PC-9 (cell line): ENCODE measurements around the gene THSD7B. TPM values are rescaled to one million over a fixed set of nuclear protein-coding genes. Genes with fewer than 3 reads are reported as not detected.

Experiments
- BruUV-seq: library from RNA; stranded (reverse); fragments of 400-500 nt; replicated peaks from 2 replicates; lab custom pipeline; 2021; lab: Mats Ljungman, UMichigan
- CTCF ChIA-PET: fragments of 300-600 bp; sonication (Branson Sonifier 250); formaldehyde crosslinking; loops from one replicate; lab custom pipeline; 2022; ENCODE audit warnings: antibody characterized with exemption; lab: Charles Lee
- POLR2A ChIA-PET: fragments of 300-600 bp; sonication (Branson Sonifier 250); formaldehyde crosslinking; loops from one replicate; lab custom pipeline; 2022; ENCODE audit warnings: antibody characterized with exemption; ENCODE audit not compliant: unreplicated experiment; lab: Charles Lee
- DNase-seq, 2 experiments: peaks; one replicate each; pipeline versions ENCODE4 v3.0.0 to v3.0.0-alpha.2; 2015 to 2022; ENCODE audit warnings: mixed read lengths in 1 of 2
- H2AFZ ChIP-seq: fragments of 200-600 bp; sonication (generic); 2 replicates; pipeline ENCODE4 v1.8.1; 2017; ENCODE audit warnings: antibody characterized with exemption
- H3F3A ChIP-seq: fragments of 200-600 bp; sonication (generic); 2 replicates; pipeline ENCODE4 v1.8.1; 2017; ENCODE audit warnings: antibody characterized with exemption, mild to moderate bottlenecking, low read depth; ENCODE audit not compliant: insufficient read depth
- H3K27ac ChIP-seq: fragments of 200-600 bp; sonication (generic); 2 replicates; pipeline ENCODE4 v1.6.1; 2016; ENCODE audit warnings: mixed run types
- H3K27me3 ChIP-seq: fragments of 200-600 bp; sonication (generic); 2 replicates; pipeline ENCODE4 v1.6.1; 2016; ENCODE audit warnings: low read depth, mixed run types; ENCODE audit not compliant: insufficient read depth
- H3K36me3 ChIP-seq: fragments of 200-600 bp; sonication (generic); 2 replicates; pipeline ENCODE4 v1.6.1; 2016; ENCODE audit warnings: low read depth, mixed run types
- H3K4me1 ChIP-seq: fragments of 200-600 bp; sonication (generic); replicated peaks from 2 replicates; pipeline ENCODE4 v1.6.1; 2016; ENCODE audit warnings: mixed run types; ENCODE audit not compliant: insufficient read depth
- H3K4me2 ChIP-seq: fragments of 200-600 bp; sonication (generic); 2 replicates; pipeline ENCODE4 v1.6.1; 2017; ENCODE audit warnings: mixed run types
- H3K4me3 ChIP-seq: fragments of 200-600 bp; sonication (generic); 2 replicates; pipeline ENCODE4 v1.6.1; 2016; ENCODE audit warnings: mixed run types
- H3K79me2 ChIP-seq: fragments of 200-600 bp; sonication (generic); 2 replicates; pipeline ENCODE4 v1.6.1; 2017; ENCODE audit warnings: low read depth, mixed run types
- H3K9me2 ChIP-seq: fragments of 200-600 bp; sonication (generic); 2 replicates; pipeline ENCODE4 v1.8.1; 2017; ENCODE audit warnings: mild to moderate bottlenecking; ENCODE audit not compliant: insufficient read depth
- H3K9me3 ChIP-seq: fragments of 200-600 bp; sonication (generic); 2 replicates; pipeline ENCODE4 v1.8.1; 2016; ENCODE audit warnings: low read depth; ENCODE audit not compliant: insufficient read depth
- H4K20me1 ChIP-seq: fragments of 200-600 bp; sonication (generic); 2 replicates; pipeline ENCODE4 v1.8.1; 2017; ENCODE audit not compliant: insufficient read depth
- EZH2 ChIP-seq: fragments of 200-600 bp; sonication (generic); IDR thresholded peaks from 2 replicates; pipeline ENCODE4 v1.8.0; 2017; ENCODE audit warnings: antibody characterized with exemption, low read depth
- intact Hi-C: fragments of 100-400 bp; cut with micrococcal nuclease; formaldehyde crosslinking; loops from one replicate; pipeline ENCODE4 v1.10.0; 2022; ENCODE audit not compliant: unreplicated experiment
- total RNA-seq: library from RNA; stranded (reverse); gene quantifications from 2 replicates; pipeline ENCODE4 v1.2.3, GENCODE V29; 2021
- TF ChIP-seq, protein P1 (sequence below): fragments of 200-600 bp; sonication (generic); conservative IDR thresholded peaks from 2 replicates; pipeline ENCODE4 v1.6.1; 2017; ENCODE audit warnings: mixed run types, antibody characterized with exemption, mild to moderate bottlenecking, moderate library complexity

The THSD7B gene
- total RNA-seq, 1 experiment from 2014 or later = not detected

DNA sequence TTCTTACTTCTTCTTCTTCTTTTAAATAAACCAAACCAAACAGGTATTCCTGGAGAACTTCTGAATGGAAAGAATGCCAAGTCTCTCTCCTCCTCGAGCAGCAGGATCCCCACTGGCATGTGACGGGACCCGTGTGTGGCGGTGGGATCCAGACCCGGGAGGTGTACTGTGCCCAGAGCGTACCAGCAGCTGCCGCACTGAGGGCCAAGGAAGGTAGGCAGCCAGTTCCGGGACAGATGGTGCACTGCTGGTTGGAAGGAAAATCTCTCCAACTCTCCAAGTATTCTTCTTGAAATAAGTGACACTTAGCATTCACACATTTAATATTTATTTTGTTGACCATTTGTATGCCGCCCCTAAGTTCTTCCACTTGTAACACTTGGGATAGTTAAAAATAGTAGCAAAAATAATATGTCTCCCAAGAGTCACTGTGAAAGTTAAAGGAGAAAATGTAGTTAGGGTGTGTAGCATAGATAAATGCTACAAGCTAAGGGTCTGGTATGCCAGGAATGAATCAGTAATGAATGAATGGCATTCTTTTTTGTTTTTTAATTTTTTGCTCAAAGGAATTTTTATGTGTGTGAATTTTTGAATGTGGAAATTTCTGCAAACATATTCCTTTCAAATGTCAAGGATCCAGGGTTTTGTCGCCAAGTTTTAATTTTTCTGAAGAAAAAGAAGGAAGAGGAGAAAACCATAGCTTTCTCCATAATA, 349.9 kb downstream of the THSD7B start:
- intact Hi-C loops = no loop called here
- ChIA-PET CTCF (no interaction called here), POLR2A (no interaction called here)
- TF ChIP-seq, protein P1, sequence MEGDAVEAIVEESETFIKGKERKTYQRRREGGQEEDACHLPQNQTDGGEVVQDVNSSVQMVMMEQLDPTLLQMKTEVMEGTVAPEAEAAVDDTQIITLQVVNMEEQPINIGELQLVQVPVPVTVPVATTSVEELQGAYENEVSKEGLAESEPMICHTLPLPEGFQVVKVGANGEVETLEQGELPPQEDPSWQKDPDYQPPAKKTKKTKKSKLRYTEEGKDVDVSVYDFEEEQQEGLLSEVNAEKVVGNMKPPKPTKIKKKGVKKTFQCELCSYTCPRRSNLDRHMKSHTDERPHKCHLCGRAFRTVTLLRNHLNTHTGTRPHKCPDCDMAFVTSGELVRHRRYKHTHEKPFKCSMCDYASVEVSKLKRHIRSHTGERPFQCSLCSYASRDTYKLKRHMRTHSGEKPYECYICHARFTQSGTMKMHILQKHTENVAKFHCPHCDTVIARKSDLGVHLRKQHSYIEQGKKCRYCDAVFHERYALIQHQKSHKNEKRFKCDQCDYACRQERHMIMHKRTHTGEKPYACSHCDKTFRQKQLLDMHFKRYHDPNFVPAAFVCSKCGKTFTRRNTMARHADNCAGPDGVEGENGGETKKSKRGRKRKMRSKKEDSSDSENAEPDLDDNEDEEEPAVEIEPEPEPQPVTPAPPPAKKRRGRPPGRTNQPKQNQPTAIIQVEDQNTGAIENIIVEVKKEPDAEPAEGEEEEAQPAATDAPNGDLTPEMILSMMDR = no peak
- TF ChIP-seq EZH2 = no peak
- no peaks in the 10 kb centered on the region for H3K36me3 ChIP-seq
- no peaks in the 10 kb centered on the region for H3K79me2 ChIP-seq
- H4K20me1 ChIP-seq = no peaks in the 10 kb centered on the region; the same call in 1 of the 2 replicates
- no peaks in the 10 kb centered on the region for H3F3A ChIP-seq
- no TSS peak for BruUV-seq
- H2AFZ ChIP-seq = no peak overlapping the region
- DNase-seq = no peak
- no peak overlapping the region for H3K4me2 ChIP-seq
- no peak overlapping the region for H3K4me3 ChIP-seq
- peaks cover 6% of the 10 kb centered on the region; the same call in 1 of the 2 replicates for H3K27me3 ChIP-seq
- no peak overlapping the region for H3K27ac ChIP-seq
- no peaks in the 10 kb centered on the region for H3K9me2 ChIP-seq
- no peaks in the 10 kb centered on the region for H3K9me3 ChIP-seq
- no peaks in the 10 kb centered on the region for H3K4me1 ChIP-seq

DNA sequence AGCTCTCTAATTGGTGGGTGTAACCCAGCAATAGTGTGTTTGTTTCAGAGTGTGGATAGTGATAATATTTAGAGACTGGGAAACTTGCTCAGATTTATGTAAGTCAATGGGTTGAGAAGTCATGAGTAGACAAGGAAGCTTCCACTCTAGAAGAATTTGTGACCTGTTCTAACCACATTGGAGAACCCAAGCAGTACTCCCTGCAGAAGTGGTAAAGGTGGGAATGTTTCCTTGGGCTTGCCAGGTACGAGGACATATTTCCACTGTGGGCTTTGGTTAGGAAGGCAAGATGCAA, 350.4 kb downstream of the THSD7B start:
- H3K9me2 ChIP-seq = no peaks in the 10 kb centered on the region
- no peaks in the 10 kb centered on the region for H3K79me2 ChIP-seq
- ChIA-PET POLR2A (no interaction called here), CTCF (no interaction called here)
- peaks cover 6% of the 10 kb centered on the region; the same call in 1 of the 2 replicates for H3K27me3 ChIP-seq
- no peaks in the 10 kb centered on the region for H3K4me1 ChIP-seq
- H3K9me3 ChIP-seq = no peaks in the 10 kb centered on the region
- no peak overlapping the region for H3K27ac ChIP-seq
- intact Hi-C loops = no loop called here
- no peak overlapping the region for H3K4me2 ChIP-seq
- no peak overlapping the region for H3K4me3 ChIP-seq
- no peaks in the 10 kb centered on the region for H3F3A ChIP-seq
- no peaks in the 10 kb centered on the region for H3K36me3 ChIP-seq
- TF ChIP-seq EZH2 = no peak
- TF ChIP-seq, protein P1 = no peak
- no peaks in the 10 kb centered on the region; the same call in 1 of the 2 replicates for H4K20me1 ChIP-seq
- no TSS peak for BruUV-seq
- no peak for DNase-seq
- no peak overlapping the region for H2AFZ ChIP-seq

DNA sequence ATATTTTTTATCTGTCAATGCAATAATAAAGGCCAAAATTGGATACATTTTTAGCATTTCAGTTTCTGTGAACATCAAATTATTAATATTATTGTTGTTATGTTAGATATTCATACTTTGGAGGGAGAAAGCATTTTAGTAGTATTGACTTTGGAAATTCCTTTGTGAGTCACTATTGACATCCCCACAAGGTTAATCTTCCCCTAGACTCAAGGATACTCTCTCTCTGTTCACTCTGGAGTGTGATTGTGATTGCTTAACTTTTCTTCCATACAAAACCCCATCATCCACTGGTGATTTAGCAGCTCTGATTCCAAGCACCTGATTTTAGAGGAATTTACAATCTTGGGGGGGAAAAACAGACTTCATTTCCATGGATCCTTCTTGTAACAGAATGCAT, 352.0 kb downstream of the THSD7B start:
- H2AFZ ChIP-seq = no peak overlapping the region

More for the DNA sequence above, 352.0 kb downstream of the THSD7B start:
- BruUV-seq = no TSS peak
- Histone ChIP-seq H3K27ac (no peak overlapping the region), H3K4me2 (no peak overlapping the region), H3K36me3 (no peaks in the 10 kb centered on the region), H3K27me3 (peaks cover 6% of the 10 kb centered on the region; the same call in 1 of the 2 replicates), H3K4me1 (no peaks in the 10 kb centered on the region), H3K4me3 (no peak overlapping the region), H3F3A (no peaks in the 10 kb centered on the region), H3K9me3 (no peaks in the 10 kb centered on the region), H4K20me1 (no peaks in the 10 kb centered on the region), H3K9me2 (no peaks in the 10 kb centered on the region), H3K79me2 (no peaks in the 10 kb centered on the region)
- ChIA-PET CTCF (no interaction called here), POLR2A (no interaction called here)
- TF ChIP-seq, protein P1 = no peak
- no peak for TF ChIP-seq EZH2
- DNase-seq = no peak
- intact Hi-C loops = no loop called here
